Cardiac fibroblast (primary cell): ENCODE results near the gene COL25A1.
A peak's percentile ranks its signal among the peaks of the same experiment; 100 is the strongest.

Source experiments
- DNase-seq, 2 donors: peaks; one replicate each; pipeline versions ENCODE4 v3.0.0 to v3.0.0-alpha.2; 2010; ENCODE audit warnings: low read depth in 2 of 2
- H3K4me3 ChIP-seq, 2 donors: replicated peaks in 1 of 2; 1 replicate in 1 of 2; 2 replicates in 1 of 2; pipeline ENCODE4 v1.5.1; 2011; ENCODE audit warnings: low read depth in 2 of 2, low read length in 2 of 2, mild to moderate bottlenecking in 2 of 2, moderate library complexity in 1 of 2
- TF ChIP-seq, protein P1 (sequence below): IDR thresholded peaks from one replicate; pipeline ENCODE4 v1.5.1; 2011; ENCODE audit warnings: low read depth, mild to moderate bottlenecking, low read length, inconsistent platforms

The COL25A1 gene

DNA sequence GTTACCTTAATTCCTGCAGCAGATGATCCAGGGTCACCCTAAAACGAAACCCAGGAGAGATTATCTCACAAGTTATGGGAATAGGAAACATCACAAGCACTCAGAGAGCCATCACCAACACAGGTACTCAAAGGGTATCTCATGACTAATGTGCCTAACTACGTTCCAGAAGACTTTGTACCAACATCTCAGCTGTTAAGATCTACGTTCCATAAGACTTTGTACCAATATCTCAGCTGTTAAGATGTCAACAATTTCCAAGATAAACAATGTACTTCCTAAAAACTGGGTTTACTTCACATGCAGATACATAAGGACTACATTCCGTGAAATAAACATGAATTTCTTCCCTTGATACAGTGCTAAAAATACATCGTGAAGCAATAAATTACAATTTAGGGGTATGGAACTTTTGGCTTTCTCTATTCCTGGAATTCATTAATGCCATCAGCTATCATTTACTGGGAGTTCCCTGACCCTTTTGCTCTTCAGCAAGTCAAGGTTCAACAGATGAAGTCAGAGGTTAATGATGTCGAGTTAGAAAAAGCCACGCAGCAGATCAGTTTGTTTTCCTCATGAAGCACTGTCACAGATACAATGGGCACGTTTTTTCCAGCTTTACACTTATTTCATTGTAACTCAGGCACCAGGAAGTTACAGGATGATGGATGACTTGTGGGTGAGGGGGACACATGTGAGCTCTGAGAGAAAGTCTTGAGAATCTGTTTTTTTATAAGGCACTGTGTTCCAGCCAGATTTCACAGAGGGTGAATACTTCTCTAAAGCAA, 412.6 kb downstream of the COL25A1 start:
- DNase-seq, result no peak
- TF ChIP-seq, protein P1, sequence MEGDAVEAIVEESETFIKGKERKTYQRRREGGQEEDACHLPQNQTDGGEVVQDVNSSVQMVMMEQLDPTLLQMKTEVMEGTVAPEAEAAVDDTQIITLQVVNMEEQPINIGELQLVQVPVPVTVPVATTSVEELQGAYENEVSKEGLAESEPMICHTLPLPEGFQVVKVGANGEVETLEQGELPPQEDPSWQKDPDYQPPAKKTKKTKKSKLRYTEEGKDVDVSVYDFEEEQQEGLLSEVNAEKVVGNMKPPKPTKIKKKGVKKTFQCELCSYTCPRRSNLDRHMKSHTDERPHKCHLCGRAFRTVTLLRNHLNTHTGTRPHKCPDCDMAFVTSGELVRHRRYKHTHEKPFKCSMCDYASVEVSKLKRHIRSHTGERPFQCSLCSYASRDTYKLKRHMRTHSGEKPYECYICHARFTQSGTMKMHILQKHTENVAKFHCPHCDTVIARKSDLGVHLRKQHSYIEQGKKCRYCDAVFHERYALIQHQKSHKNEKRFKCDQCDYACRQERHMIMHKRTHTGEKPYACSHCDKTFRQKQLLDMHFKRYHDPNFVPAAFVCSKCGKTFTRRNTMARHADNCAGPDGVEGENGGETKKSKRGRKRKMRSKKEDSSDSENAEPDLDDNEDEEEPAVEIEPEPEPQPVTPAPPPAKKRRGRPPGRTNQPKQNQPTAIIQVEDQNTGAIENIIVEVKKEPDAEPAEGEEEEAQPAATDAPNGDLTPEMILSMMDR, result no peak
- H3K4me3 ChIP-seq, result no peak overlapping the region

DNA sequence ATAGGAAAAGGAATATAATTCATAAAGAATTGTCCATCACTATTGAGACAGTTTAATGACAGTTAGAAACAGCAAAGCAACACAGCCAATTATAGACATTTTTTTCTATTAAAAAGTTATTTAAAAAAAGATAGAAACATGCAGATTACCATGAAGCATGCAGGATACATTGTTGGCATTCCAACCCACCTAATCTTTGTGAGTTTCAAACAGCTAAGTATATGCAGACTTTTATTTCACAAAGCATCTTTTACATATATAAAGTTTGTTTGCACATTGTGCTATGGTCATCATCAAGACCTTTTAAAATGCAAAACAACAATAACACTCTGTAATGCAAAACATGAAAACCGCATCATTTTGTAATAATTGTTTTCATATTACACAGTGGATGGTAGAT, 413.7 kb downstream of the COL25A1 start:
- DNase-seq, result no peak
- TF ChIP-seq, protein P1, result no peak
- H3K4me3 ChIP-seq, result no peak overlapping the region

- H3K4me3 ChIP-seq, result no peak overlapping the region
- no peak for DNase-seq
- TF ChIP-seq, protein P1, result no peak
These were observed 415.4 kb downstream of the COL25A1 start for GRCh38 chr4:108887034-108887433.

DNA sequence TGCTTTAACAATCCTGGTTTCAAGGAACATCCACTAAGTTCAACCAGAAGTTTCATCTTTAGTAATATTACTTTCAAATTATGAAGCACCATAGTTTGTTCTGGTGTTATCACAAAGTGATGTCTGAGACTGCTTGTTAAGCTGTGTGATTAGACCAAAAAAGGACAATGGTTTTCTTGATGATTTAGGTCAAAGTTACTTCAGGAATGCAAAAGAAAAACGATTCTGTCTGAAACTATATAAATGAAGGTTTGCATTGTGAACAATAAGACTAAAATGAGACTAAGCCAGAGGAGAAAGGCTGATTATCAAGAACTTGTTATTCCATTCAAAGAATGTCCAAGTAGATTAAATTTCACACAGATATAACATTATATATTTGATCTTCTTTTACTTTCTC, 417.2 kb downstream of the COL25A1 start:
- DNase-seq, result peak; percentile 23 to 64
- no peak overlapping the region for H3K4me3 ChIP-seq
- TF ChIP-seq, protein P1, result no peak

- TF ChIP-seq, protein P1, result no peak
- DNase-seq, result peak in 1 of 2 donors; percentile 20
- H3K4me3 ChIP-seq, result no peak overlapping the region
These were observed 417.9 kb downstream of the COL25A1 start for GRCh38 chr4:108884596-108884995.

DNA sequence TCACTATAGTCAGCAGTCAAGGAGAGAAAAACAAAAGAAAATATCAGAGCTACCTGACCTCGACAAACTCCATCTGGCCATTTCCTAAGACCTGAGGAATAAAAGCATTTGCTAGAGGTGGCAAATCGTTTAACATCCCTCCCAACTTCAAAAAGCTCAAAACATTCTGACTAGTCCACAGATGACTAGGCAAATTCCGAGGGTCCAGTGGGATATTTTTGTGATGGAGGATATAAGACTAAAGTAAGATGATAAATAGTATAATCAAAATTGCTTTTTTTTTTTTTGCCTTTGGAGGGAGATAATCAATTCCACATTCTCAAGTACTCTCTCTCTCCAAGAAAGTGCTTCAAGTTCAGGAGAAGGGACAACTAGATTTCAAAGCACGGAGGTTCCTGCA, 420.5 kb downstream of the COL25A1 start:
- TF ChIP-seq, protein P1, result no peak
- no peak for DNase-seq
- H3K4me3 ChIP-seq, result no peak overlapping the region
